NCI-H1436 treated with DMSO at 0.1 percent for 48 hours (cell line): Measurements from ENCODE around the gene FARS2.
"Not testable (repeated sequence)": the region's sequence is repeated elsewhere in the genome, so short reads cannot be mapped to it uniquely, and the experiment has no call there.

Experiments
- DNase-seq: peaks from one replicate; lab custom pipeline; 2025; lab: John Stamatoyannopoulos, UW

Gene FARS2

DNA sequence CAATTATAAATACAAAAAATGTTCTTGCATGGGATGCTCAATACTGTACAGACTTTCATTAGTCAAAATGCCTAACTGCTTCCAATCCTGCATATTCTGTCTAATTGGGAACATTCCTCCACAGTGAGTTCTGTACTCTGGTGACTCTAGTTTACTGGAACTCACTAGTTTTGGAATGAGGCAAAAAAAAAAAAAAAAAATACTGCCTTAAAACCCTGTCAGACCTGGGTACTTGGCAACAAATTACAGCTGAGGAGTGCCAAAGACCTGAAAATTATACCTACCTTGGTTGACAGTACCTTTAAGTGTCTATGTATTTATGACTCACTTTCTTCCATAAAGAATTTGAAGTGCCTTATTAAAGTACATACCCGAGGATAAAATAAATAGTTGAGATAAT, 276.7 kb downstream of the FARS2 start:
- DNase-seq, result no peak

DNA sequence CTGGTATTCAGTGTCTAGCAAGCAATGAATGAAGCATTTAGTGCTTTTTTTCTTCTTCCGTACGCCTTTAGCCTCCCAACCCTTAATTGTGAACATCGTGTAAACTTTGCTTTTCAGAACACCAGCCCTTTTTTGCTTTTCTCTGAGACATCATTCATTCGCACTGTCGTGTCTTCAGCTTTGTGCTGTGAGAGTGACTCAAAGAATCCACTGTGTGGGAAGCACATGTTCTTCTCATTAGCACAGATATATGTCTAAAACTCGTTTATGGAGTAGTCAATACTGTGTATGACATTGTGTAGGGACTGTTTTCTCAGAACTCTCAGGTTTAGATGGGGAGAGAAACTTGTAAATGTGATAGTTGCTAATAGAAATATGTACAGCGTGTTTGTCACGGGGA, 279.1 kb downstream of the FARS2 start:
- DNase-seq, result no peak

- no peak for DNase-seq
Observed at GRCh38 chr6:5541025-5541424, 279.7 kb downstream of the FARS2 start.

- no peak for DNase-seq
Observed at GRCh38 chr6:5541751-5542432, 280.6 kb downstream of the FARS2 start.

DNA sequence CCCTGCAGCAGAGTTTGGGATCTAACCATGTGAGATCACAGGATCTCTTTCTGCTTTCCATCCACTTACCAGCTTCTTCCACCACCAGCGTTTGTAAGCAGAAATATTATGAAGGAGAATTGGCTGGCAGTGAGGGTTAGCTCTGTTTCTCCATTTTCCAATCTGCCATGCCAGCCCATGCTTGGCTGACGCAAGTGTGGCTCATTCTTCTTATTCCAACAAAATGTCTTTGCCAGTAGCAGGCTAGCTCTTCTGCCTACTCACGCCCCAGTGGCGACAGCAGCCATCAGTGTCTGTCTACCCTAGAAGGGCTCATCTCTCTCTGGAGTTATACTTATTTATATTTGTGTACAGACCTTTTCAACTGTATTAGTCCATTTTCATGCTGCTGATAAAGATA, 286.2 kb downstream of the FARS2 start:
- DNase-seq, result no peak

- no peak for DNase-seq
Observed at GRCh38 chr6:5550631-5551030, 289.3 kb downstream of the FARS2 start.

GRCh38 chr6:5552243-5552642, 290.9 kb downstream of the FARS2 start:
- no peak for DNase-seq

DNA sequence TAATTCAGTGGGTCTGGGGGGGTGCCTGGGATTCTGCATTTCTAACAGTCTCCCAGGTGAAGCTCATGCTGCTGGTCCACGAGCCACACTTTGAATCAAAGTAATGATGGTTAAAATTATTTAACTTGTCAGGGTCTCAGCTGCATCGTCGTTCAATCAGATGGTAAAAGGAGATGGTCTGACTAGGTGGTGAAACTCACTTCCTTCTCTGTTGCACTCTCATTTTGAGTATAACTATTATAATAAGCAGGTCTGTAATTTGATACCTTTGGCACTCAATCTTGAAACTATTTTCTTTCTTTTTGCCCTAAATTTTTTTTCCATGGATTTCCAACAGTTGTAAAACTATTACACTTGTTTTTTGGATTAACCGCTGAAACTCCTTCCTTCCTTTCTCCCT, 292.5 kb downstream of the FARS2 start:
- DNase-seq, result no peak

GRCh38 chr6:5554226-5554625, 292.9 kb downstream of the FARS2 start:
- DNase-seq, result no peak

GRCh38 chr6:5556011-5556410, 294.7 kb downstream of the FARS2 start:
- DNase-seq, result no peak

DNA sequence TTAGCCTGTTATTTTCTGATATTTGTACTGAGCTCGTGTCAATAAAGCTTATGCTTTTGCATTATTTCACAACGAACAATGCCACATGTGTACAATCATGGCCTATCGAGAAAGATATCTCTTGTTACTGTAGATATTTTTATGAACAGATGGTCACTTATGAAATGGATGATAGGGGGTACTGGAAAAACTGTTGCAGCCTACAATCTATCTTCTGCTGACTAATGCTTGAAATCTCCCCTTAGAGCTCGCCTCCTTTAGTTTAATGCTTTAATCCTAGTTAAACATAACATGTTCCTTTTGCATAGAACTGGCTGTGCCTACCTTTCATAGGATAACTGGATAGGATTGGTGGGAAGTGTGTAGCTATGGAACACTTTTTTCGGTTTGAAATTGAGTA, 296.2 kb downstream of the FARS2 start:
- DNase-seq, result no peak

- DNase-seq, result no peak
Observed at GRCh38 chr6:5559651-5560050, 298.3 kb downstream of the FARS2 start.

GRCh38 chr6:5562277-5562676, 301.0 kb downstream of the FARS2 start:
- no peak for DNase-seq

DNA sequence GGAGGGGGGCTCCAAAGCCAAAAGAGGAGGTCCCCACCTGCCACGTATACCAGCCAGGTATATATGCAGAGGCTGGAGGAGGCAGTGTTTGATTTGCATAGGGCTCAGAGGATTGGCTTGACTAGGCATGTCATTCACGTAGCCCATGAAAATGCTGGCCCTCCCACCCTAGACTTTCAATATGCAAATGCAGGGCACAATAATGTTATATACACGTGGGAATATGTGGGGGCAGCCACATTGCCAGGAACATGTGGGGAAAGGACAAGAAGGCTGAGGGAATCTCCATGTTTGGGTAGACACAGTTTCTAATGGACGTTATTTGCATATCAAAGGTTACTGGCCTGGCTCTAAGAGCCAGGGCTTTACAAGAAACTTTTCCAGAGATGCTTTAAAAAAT, 301.8 kb downstream of the FARS2 start:
- no peak for DNase-seq

GRCh38 chr6:5564746-5565145, 303.4 kb downstream of the FARS2 start:
- DNase-seq, result not testable (repeated sequence)

GRCh38 chr6:5565971-5566370, 304.7 kb downstream of the FARS2 start:
- no peak for DNase-seq

GRCh38 chr6:5566718-5567117, 305.4 kb downstream of the FARS2 start:
- DNase-seq, result no peak

DNA sequence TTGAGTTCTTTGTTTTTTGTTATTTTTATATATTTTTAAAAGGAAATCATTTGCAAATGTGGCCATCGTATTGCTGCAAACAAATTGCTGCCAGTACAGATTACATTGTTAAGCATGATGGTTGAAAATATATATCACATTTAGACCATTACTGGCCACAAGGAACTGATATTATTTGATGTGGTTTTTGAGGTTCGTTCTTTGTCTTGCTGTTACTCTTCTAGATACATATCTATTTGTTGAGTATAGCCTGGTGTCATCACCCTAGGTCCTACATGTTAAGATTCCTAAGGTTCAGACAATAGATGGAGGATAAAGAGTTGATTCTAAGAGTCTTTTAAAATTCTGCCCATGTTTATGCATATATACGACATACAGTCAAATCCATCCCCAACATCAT, 306.0 kb downstream of the FARS2 start:
- DNase-seq, result no peak

GRCh38 chr6:5567890-5568289, 306.6 kb downstream of the FARS2 start:
- DNase-seq, result no peak

DNA sequence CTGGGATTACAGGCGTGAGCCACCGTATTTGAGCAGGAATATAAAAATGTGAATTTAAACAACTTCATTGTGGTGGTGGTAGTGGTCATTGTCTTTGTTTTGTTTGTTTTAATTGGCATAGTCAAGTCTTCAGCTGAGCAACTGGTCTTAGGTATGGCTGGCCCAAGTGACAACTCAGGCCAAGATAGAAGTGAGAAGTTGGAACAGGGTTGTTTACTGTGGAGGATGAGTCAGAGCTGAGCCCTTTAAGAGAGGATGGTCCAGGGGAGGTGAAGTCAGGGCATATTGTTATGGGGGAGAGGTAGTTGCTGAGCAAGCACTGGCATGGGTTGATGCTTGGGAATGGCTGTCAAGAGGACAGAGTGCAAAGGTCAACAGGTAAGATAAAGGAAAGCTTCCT, 308.2 kb downstream of the FARS2 start:
- no peak for DNase-seq

- DNase-seq, result no peak
Observed at GRCh38 chr6:5570641-5571040, 309.3 kb downstream of the FARS2 start.

- no peak for DNase-seq
Observed at GRCh38 chr6:5580736-5581581, 319.6 kb downstream of the FARS2 start.

GRCh38 chr6:5582762-5583161, 321.4 kb downstream of the FARS2 start:
- no peak for DNase-seq

DNA sequence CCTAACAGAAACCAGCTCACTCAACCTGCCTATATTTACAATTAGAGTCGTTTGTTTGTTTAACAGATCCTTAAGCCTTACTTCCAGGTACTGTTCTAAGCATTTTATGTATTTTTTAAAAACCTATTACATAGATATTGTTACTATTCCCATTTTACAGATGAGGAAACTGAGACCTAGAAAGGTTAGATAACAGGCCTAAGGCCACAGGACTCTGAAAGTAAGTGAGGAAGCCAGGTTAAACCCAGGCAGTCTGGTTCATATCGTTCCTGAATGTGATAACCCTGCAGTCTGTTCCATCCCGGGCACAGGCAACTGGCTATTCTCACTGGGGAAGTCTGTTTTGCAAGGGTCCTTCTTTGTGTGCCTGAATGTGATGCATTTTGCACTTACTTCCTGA, 322.2 kb downstream of the FARS2 start:
- DNase-seq, result no peak
